ENCODE results near the gene TAF1B.
A peak's percentile ranks its signal among the peaks of the same experiment; 100 is the strongest.
"Not testable (repeated sequence)": the region's sequence is repeated elsewhere in the genome, so short reads cannot be mapped to it uniquely, and the experiment has no call there.

The TAF1B gene

GRCh38 chr2:9887513-9887912 is 44.2 kb downstream of the TAF1B start:
- no peak for DNase-seq

GRCh38 chr2:9889812-9890261 is 46.6 kb downstream of the TAF1B start:
- DNase-seq: no peak

GRCh38 chr2:9892236-9892635 is 49.0 kb downstream of the TAF1B start:
- DNase-seq: no peak

- DNase-seq: no peak
Measured at GRCh38 chr2:9895669-9896590, 52.7 kb downstream of the TAF1B start.

GRCh38 chr2:9897331-9897737 is 54.1 kb downstream of the TAF1B start:
- peak; percentile 79 to 86 for DNase-seq

GRCh38 chr2:9897846-9898245 is 54.6 kb downstream of the TAF1B start:
- DNase-seq: no peak

GRCh38 chr2:9905413-9905812 is 62.1 kb downstream of the TAF1B start:
- no peak for DNase-seq

- DNase-seq: no peak
Measured at GRCh38 chr2:9907402-9907801, 64.1 kb downstream of the TAF1B start.

GRCh38 chr2:9908639-9909038 is 65.4 kb downstream of the TAF1B start:
- no peak for DNase-seq

- no peak for DNase-seq
Measured at GRCh38 chr2:9909106-9909505, 65.8 kb downstream of the TAF1B start.

- no peak for DNase-seq
Measured at GRCh38 chr2:9910699-9911098, 67.4 kb downstream of the TAF1B start.

GRCh38 chr2:9912468-9912867 is 69.2 kb downstream of the TAF1B start:
- no peak for DNase-seq

- peak; percentile 53 to 66 for DNase-seq
Measured at GRCh38 chr2:9914384-9915065, 71.3 kb downstream of the TAF1B start.

GRCh38 chr2:9918275-9918674 is 75.0 kb downstream of the TAF1B start:
- no peak for DNase-seq

GRCh38 chr2:9919512-9919911 is 76.2 kb downstream of the TAF1B start:
- no peak for DNase-seq

GRCh38 chr2:9927020-9927419 is 83.7 kb downstream of the TAF1B start:
- DNase-seq: not testable (repeated sequence)

GRCh38 chr2:9937258-9937657 is 94.0 kb downstream of the TAF1B start:
- no peak for DNase-seq

- no peak for DNase-seq
Measured at GRCh38 chr2:9937968-9938367, 94.7 kb downstream of the TAF1B start.

GRCh38 chr2:9939587-9940485 is 96.6 kb downstream of the TAF1B start:
- DNase-seq: no peak

- no peak for DNase-seq
Measured at GRCh38 chr2:9941196-9941995, 98.1 kb downstream of the TAF1B start.

- no peak for DNase-seq
Measured at GRCh38 chr2:9941996-9942390, 98.7 kb downstream of the TAF1B start.

- no peak for DNase-seq
Measured at GRCh38 chr2:9944330-9944758, 101.1 kb downstream of the TAF1B start.

All from activated CD4-positive, alpha-beta T cell treated with anti-CD3 and anti-CD28 coated beads, Interleukin-2, amount 50 U/mL, for 48 hours (primary cell).